ENCODE results near the gene TRABD2A. TPM values are rescaled to one million over a fixed set of nuclear protein-coding genes. Genes with fewer than 3 reads are reported as not detected.

The TRABD2A gene
- total RNA-seq, 1 donor from 2014 or later: 4.5 TPM

- DNase-seq: no peak
- ChIA-PET POLR2A (no interaction called here), CTCF (interaction anchor here (2.1 kb wide), 1 partner anchor 63 kb away, joined by 5 read pairs; no protein-coding TSS in a partner anchor)
- no peaks in the 10 kb centered on the region for H3K27me3 Mint-ChIP-seq
- H3K4me1 Mint-ChIP-seq: peaks cover 18% of the 10 kb centered on the region
- no peak overlapping the region for H3K4me3 Mint-ChIP-seq
- no peak for TF ChIP-seq CTCF (IDR thresholded peaks at IDR 0.05)
- no peak overlapping the region for H3K27ac Mint-ChIP-seq
- no peaks in the 10 kb centered on the region for H3K36me3 Mint-ChIP-seq (ENCODE audit: low read depth)
- no peaks in the 10 kb centered on the region for H3K9me3 Mint-ChIP-seq
- ATAC-seq (ENCODE audit: low read depth): no peak
- intact Hi-C loops (cut with micrococcal nuclease): no loop called here
Measured at GRCh38 chr2:84862006-84862405, 18.9 kb downstream of the TRABD2A start.

GRCh38 chr2:84861539-84861938, 19.3 kb downstream of the TRABD2A start:
- Mint-ChIP-seq H3K27ac (no peak overlapping the region), H3K9me3 (no peaks in the 10 kb centered on the region), H3K4me1 (peaks cover 22% of the 10 kb centered on the region), H3K36me3 (ENCODE audit: low read depth) (no peaks in the 10 kb centered on the region), H3K27me3 (no peaks in the 10 kb centered on the region), H3K4me3 (no peak overlapping the region)
- no peak for DNase-seq
- intact Hi-C loops (cut with micrococcal nuclease): no loop called here
- no peak for TF ChIP-seq CTCF (IDR thresholded peaks at IDR 0.05)
- POLR2A ChIA-PET: interaction anchor here (1.0 kb wide), 1 partner anchor 26 kb away, joined by 4 read pairs; no protein-coding TSS in a partner anchor
- CTCF ChIA-PET: interaction anchor here (2.1 kb wide), 1 partner anchor 64 kb away, joined by 5 read pairs; no protein-coding TSS in a partner anchor
- no peak for ATAC-seq (ENCODE audit: low read depth)

GRCh38 chr2:84858937-84859336, 21.9 kb downstream of the TRABD2A start:
- POLR2A ChIA-PET: no interaction called here

DNA sequence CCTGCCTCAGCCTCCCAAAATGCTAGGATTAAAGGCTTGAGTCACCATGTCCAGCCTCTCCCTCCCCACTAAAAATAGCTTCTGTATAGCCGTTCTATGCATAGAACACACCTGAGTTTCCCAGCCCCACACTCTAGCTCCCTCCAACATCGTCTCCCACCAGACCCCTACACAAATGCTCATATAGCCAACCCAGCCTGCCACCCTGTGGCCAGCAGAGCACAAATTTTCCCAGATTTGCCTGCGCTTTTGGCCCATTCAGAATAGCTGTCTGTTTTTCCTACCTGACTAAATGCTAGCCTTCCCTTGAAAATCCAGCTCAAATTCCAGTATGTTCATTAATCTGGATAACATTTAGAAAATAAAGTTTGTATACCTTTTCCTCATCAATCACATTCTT, 22.8 kb downstream of the TRABD2A start:
- no peak for ATAC-seq (ENCODE audit: low read depth)
- Mint-ChIP-seq H3K9me3 (peaks cover 3% of the 10 kb centered on the region), H3K27ac (no peak overlapping the region), H3K4me1 (peaks cover 23% of the 10 kb centered on the region), H3K36me3 (ENCODE audit: low read depth) (peaks cover 3% of the 10 kb centered on the region), H3K27me3 (no peaks in the 10 kb centered on the region), H3K4me3 (no peak overlapping the region)
- POLR2A ChIA-PET: no interaction called here
- intact Hi-C loops (cut with micrococcal nuclease): no loop called here
- CTCF ChIA-PET: interaction anchor here (1.0 to 2.5 kb wide), 8 partner anchors 20 to 364 kb away, joined by 3 to 12 read pairs (median 4); no protein-coding TSS in a partner anchor
- DNase-seq: no peak
- TF ChIP-seq CTCF (IDR thresholded peaks at IDR 0.05): no peak

More at GRCh38 chr2:84858937-84859336, 21.9 kb downstream of the TRABD2A start:
- Mint-ChIP-seq H3K9me3 (no peaks in the 10 kb centered on the region), H3K27me3 (no peaks in the 10 kb centered on the region), H3K4me3 (no peak overlapping the region), H3K36me3 (ENCODE audit: low read depth) (no peaks in the 10 kb centered on the region), H3K27ac (no peak overlapping the region), H3K4me1 (peaks cover 23% of the 10 kb centered on the region)
- no peak for TF ChIP-seq CTCF (IDR thresholded peaks at IDR 0.05)
- intact Hi-C loops (cut with micrococcal nuclease): no loop called here
- DNase-seq (no peak), ATAC-seq (ENCODE audit: low read depth) (no peak)
- CTCF ChIA-PET: interaction anchor here (1.0 to 2.5 kb wide), 6 partner anchors 21 to 365 kb away, joined by 3 to 12 read pairs (median 5); no protein-coding TSS in a partner anchor

DNA sequence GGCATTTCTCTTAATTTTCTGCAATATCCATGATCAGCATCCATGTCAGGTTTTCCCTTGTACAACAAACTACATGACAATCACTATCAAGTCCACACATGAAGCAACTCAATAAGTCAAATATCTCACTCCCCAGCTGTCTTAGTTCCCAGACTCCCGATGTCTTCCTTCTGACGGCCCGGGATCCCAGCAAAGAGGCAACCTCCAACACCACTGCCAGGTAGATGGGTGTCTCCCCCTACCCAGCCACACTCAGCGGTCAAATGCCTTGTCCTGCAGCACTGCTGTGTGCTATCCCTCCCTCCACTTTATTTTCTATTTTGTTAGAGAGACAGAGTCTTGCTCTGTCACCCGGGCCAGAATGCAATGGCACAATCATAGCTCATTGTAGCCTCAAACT, 23.3 kb downstream of the TRABD2A start:
- DNase-seq: no peak
- TF ChIP-seq CTCF (IDR thresholded peaks at IDR 0.05): no peak
- Mint-ChIP-seq H3K36me3 (ENCODE audit: low read depth) (peaks cover 5% of the 10 kb centered on the region), H3K27me3 (no peaks in the 10 kb centered on the region), H3K9me3 (peaks cover 7% of the 10 kb centered on the region), H3K4me3 (no peak overlapping the region), H3K27ac (no peak overlapping the region), H3K4me1 (peaks cover 23% of the 10 kb centered on the region)
- intact Hi-C loops (cut with micrococcal nuclease): no loop called here
- ATAC-seq (ENCODE audit: low read depth): no peak
- POLR2A ChIA-PET: no interaction called here
- CTCF ChIA-PET: interaction anchor here (1.0 to 2.5 kb wide), 7 partner anchors 21 to 364 kb away, joined by 3 to 12 read pairs (median 4); no protein-coding TSS in a partner anchor
